Activated T-helper 9 cell treated with anti-CD3 and anti-CD28 coated beads, Interleukin-2, amount 50 U/mL, for 16 hours (primary cell): Measurements from ENCODE around the gene CHMP4A.

ENCODE experiments used
- DNase-seq: peaks from one replicate; pipeline ENCODE4 v3.0.0-alpha.2; 2020; ENCODE audit warnings: low read depth

Gene CHMP4A

GRCh38 chr14:24194873-24195185 is 18.5 kb downstream of the CHMP4A start:
- DNase-seq: no peak

GRCh38 chr14:24194186-24194872 is 19.0 kb downstream of the CHMP4A start:
- DNase-seq: no peak

GRCh38 chr14:24192933-24193332 is 20.4 kb downstream of the CHMP4A start:
- no peak for DNase-seq

GRCh38 chr14:24190416-24190815 is 22.9 kb downstream of the CHMP4A start:
- no peak for DNase-seq

GRCh38 chr14:24189460-24189859 is 23.8 kb downstream of the CHMP4A start:
- no peak for DNase-seq

- no peak for DNase-seq
Measured at GRCh38 chr14:24189059-24189375, 24.3 kb downstream of the CHMP4A start.

GRCh38 chr14:24188251-24189058 is 24.8 kb downstream of the CHMP4A start, which contains the start of gene IPO4:
Gene IPO4, minus strand, starts transcription at chr14:24188816. Its CDS starts 29 bp downstream, at chr14:24188787.
- DNase-seq: peak; percentile 93

- no peak for DNase-seq
Measured at GRCh38 chr14:24187539-24187915, 25.8 kb downstream of the CHMP4A start.

- no peak for DNase-seq
Measured at GRCh38 chr14:24186831-24187538, 26.3 kb downstream of the CHMP4A start.

GRCh38 chr14:24185741-24186140 is 27.5 kb downstream of the CHMP4A start:
- no peak for DNase-seq

GRCh38 chr14:24185026-24185425 is 28.3 kb downstream of the CHMP4A start:
- DNase-seq: no peak

GRCh38 chr14:24184104-24184970 is 29.0 kb downstream of the CHMP4A start:
- no peak for DNase-seq

GRCh38 chr14:24183014-24183481 is 30.2 kb downstream of the CHMP4A start:
- no peak for DNase-seq

- no peak for DNase-seq
Measured at GRCh38 chr14:24182110-24182882, 31.0 kb downstream of the CHMP4A start.

GRCh38 chr14:24181371-24182077 is 31.8 kb downstream of the CHMP4A start:
- no peak for DNase-seq

- DNase-seq: no peak
Measured at GRCh38 chr14:24179961-24180796, 33.1 kb downstream of the CHMP4A start.

- DNase-seq: no peak
Measured at GRCh38 chr14:24179294-24179960, 33.9 kb downstream of the CHMP4A start.

- no peak for DNase-seq
Measured at GRCh38 chr14:24178399-24179178, 34.7 kb downstream of the CHMP4A start.
